Neural progenitor cell (in vitro differentiated cells): ENCODE measurements around the gene JADE2. TPM values are rescaled to one million over a fixed set of nuclear protein-coding genes. Genes with fewer than 3 reads are reported as not detected.

Source experiments
- DNase-seq: peaks from one replicate; pipeline ENCODE4 v3.0.0-alpha.2; 2016; ENCODE audit warnings: low spot score
- H2AFZ ChIP-seq: fragments of 200-600 bp; sonication (generic); replicated peaks from 2 replicates; pipeline ENCODE4 v1.6.1; 2016; ENCODE audit warnings: antibody characterized with exemption
- H3F3A ChIP-seq: fragments of 200-600 bp; sonication (generic); 2 replicates; pipeline ENCODE4 v1.6.1; 2016; ENCODE audit warnings: antibody characterized with exemption, low read depth
- H3K27ac ChIP-seq: fragments of 200-600 bp; sonication (generic); 2 replicates; pipeline ENCODE4 v1.5.1; 2016; ENCODE audit warnings: mild to moderate bottlenecking
- H3K27me3 ChIP-seq: fragments of 200-600 bp; sonication (generic); 2 replicates; pipeline ENCODE4 v1.6.1; 2016; ENCODE audit warnings: mild to moderate bottlenecking, moderate library complexity
- H3K36me3 ChIP-seq: fragments of 200-600 bp; sonication (generic); 2 replicates; pipeline ENCODE4 v1.5.1; 2016
- H3K4me1 ChIP-seq: fragments of 200-600 bp; sonication (generic); 2 replicates; pipeline ENCODE4 v1.6.1; 2016; ENCODE audit warnings: mixed run types
- H3K4me2 ChIP-seq: fragments of 200-600 bp; sonication (generic); 2 replicates; pipeline ENCODE4 v1.6.1; 2016
- H3K4me3 ChIP-seq: fragments of 200-600 bp; sonication (generic); 2 replicates; pipeline ENCODE4 v1.5.1; 2016
- H3K79me2 ChIP-seq: fragments of 200-600 bp; sonication (generic); 2 replicates; pipeline ENCODE4 v1.6.1; 2016; ENCODE audit warnings: low read depth
- H3K9ac ChIP-seq: fragments of 200-600 bp; sonication (generic); 2 replicates; pipeline ENCODE4 v1.6.1; 2016
- H3K9me3 ChIP-seq: fragments of 200-600 bp; sonication (generic); 2 replicates; pipeline ENCODE4 v1.5.1; 2016; ENCODE audit warnings: low read depth
- H4K20me1 ChIP-seq: fragments of 200-600 bp; sonication (generic); 2 replicates; pipeline ENCODE4 v1.6.1; 2016; ENCODE audit warnings: low read depth
- H3K27ac Mint-ChIP-seq: 3 replicates; pipeline ENCODE4 v1.8.0; 2021; ENCODE audit warnings: mixed read lengths
- H3K27me3 Mint-ChIP-seq: 2 replicates; pipeline ENCODE4 v1.8.0; 2022; ENCODE audit warnings: low read depth, mild to moderate bottlenecking, inconsistent platforms, moderate library complexity, mixed read lengths; ENCODE audit not compliant: insufficient read depth
- H3K36me3 Mint-ChIP-seq: 3 replicates; pipeline ENCODE4 v1.8.0; 2021; ENCODE audit warnings: mixed read lengths
- H3K4me1 Mint-ChIP-seq: 3 replicates; pipeline ENCODE4 v1.8.0; 2021; ENCODE audit warnings: mixed read lengths
- H3K4me3 Mint-ChIP-seq: 3 replicates; pipeline ENCODE4 v1.8.0; 2021; ENCODE audit warnings: mild to moderate bottlenecking, moderate library complexity, mixed read lengths
- H3K9me3 Mint-ChIP-seq: 3 replicates; pipeline ENCODE4 v1.8.0; 2020; ENCODE audit warnings: mixed read lengths
- CTCF ChIP-seq: fragments of 200-600 bp; sonication (generic); IDR thresholded peaks from 2 replicates; pipeline ENCODE4 v1.5.1; 2017; ENCODE audit warnings: antibody characterized with exemption, mild to moderate bottlenecking
- EZH2 ChIP-seq: fragments of 200-600 bp; sonication (generic); IDR thresholded peaks from 2 replicates; pipeline ENCODE4 v1.6.1; 2017; ENCODE audit warnings: antibody characterized with exemption, mild to moderate bottlenecking, moderate library complexity
- EZH2phosphoT487 ChIP-seq: fragments of 200-600 bp; sonication (generic); IDR thresholded peaks from 2 replicates; pipeline ENCODE4 v1.6.1; 2017; ENCODE audit warnings: antibody characterized with exemption
- total RNA-seq: library from RNA; depleted of rRNA; stranded (reverse); fragments of >200 nt; gene quantifications from 2 replicates; pipeline ENCODE4 v1.2.3, GENCODE V29; 2015; ENCODE audit warnings: low replicate concordance

Gene JADE2
- total RNA-seq, 1 donor from 2014 or later: 1.7 TPM

DNA sequence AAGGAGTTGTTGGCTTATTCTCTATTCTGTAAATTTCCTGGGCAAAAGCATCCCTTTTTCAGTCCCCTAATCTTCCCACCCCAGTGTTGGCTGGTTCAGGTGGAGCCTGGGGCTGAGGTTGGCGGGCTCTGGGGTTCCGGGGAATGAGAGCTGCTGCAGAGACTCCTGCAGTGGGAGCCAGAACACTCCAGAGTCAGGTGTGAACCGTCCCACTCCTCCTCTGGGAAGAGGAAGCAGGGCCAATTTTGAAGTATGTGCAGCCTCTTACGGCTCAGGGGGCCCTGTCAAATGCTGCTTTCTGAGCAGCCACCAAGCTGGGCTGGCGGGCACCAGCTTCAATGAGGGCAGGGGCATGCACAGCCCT, 42.8 kb downstream of the JADE2 start:
- H3K36me3 ChIP-seq: no peaks in the 10 kb centered on the region
- no peak overlapping the region for H3K4me3 ChIP-seq
- no peaks in the 10 kb centered on the region for H3K27me3 ChIP-seq
- Mint-ChIP-seq H3K36me3 (no peaks in the 10 kb centered on the region), H3K27me3 (peaks cover 8% of the 10 kb centered on the region), H3K9me3 (peaks cover 2% of the 10 kb centered on the region), H3K4me3 (no peak overlapping the region), H3K27ac (no peak overlapping the region), H3K4me1 (peaks cover 30% of the 10 kb centered on the region)
- no peaks in the 10 kb centered on the region for H4K20me1 ChIP-seq
- no peaks in the 10 kb centered on the region for H3K79me2 ChIP-seq
- H3K9me3 ChIP-seq: no peaks in the 10 kb centered on the region
- no peak overlapping the region for H3K4me2 ChIP-seq
- H3K4me1 ChIP-seq: peaks cover 10% of the 10 kb centered on the region
- no peak overlapping the region for H3K9ac ChIP-seq
- H2AFZ ChIP-seq: no peak overlapping the region
- H3K27ac ChIP-seq: no peak overlapping the region
- TF ChIP-seq EZH2 (no peak), CTCF (no peak), EZH2phosphoT487 (no peak)
- no peak for DNase-seq
- peaks cover 10% of the 10 kb centered on the region for H3F3A ChIP-seq

DNA sequence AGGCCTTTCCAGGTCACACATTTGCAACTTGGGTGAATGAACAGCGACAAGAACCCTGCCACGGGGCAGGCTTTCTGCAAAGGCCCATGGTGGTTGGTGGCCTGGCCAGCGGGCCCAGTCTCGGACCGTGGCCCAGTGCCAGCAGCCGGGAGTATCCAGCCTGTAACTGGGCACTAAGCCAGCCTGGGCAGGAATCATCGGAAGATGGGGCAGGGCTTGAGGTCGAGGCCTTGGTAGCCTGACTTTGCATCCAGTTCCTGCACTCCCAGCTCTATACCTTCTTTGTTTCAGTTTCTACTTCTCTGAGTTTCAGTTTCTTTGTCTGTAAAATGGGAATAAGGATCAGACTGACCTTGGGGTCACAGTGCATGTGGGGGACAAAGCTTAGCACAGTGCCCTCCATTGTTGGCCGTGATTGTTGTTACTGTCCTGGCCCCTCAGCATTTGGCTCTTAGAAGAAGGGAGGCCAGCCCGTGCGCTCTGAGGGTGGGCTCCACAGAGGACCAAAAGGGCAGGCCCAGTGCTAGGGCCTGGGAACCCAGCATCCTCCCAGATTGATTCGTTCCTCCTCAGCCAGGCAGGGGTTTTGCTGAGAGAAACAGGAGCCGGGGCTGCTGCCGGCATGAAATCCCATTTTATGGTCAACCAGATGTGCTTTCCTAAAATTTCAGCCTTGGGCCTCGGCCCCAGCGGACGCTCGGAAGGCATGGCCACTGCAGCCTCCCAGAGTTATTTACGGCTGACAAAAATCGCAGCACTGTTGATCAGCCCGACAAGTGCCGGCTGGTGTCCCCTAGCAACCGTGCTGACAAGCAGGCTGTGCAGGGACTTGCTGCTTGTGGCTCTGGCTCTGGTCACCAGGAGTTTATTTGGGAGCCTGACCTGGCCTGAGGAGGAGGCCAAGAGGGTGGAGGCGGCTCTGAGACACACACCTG, 43.6 kb downstream of the JADE2 start:
- Histone ChIP-seq H3K4me1 (peaks cover 10% of the 10 kb centered on the region), H3K9ac (no peak overlapping the region), H3K27ac (no peak overlapping the region), H2AFZ (no peak overlapping the region), H3K4me2 (peak overlapping the region; percentile 1), H3F3A (peaks cover 10% of the 10 kb centered on the region), H4K20me1 (no peaks in the 10 kb centered on the region), H3K9me3 (no peaks in the 10 kb centered on the region), H3K4me3 (no peak overlapping the region), H3K36me3 (no peaks in the 10 kb centered on the region), H3K27me3 (no peaks in the 10 kb centered on the region), H3K79me2 (no peaks in the 10 kb centered on the region)
- Mint-ChIP-seq H3K4me1 (peaks cover 30% of the 10 kb centered on the region), H3K27me3 (peaks cover 7% of the 10 kb centered on the region), H3K36me3 (no peaks in the 10 kb centered on the region), H3K4me3 (no peak overlapping the region), H3K27ac (peak overlapping the region; percentile 96), H3K9me3 (peaks cover 2% of the 10 kb centered on the region)
- peak; percentile 47 for DNase-seq
- no peak for TF ChIP-seq CTCF
- no peak for TF ChIP-seq EZH2phosphoT487
- TF ChIP-seq EZH2: no peak

DNA sequence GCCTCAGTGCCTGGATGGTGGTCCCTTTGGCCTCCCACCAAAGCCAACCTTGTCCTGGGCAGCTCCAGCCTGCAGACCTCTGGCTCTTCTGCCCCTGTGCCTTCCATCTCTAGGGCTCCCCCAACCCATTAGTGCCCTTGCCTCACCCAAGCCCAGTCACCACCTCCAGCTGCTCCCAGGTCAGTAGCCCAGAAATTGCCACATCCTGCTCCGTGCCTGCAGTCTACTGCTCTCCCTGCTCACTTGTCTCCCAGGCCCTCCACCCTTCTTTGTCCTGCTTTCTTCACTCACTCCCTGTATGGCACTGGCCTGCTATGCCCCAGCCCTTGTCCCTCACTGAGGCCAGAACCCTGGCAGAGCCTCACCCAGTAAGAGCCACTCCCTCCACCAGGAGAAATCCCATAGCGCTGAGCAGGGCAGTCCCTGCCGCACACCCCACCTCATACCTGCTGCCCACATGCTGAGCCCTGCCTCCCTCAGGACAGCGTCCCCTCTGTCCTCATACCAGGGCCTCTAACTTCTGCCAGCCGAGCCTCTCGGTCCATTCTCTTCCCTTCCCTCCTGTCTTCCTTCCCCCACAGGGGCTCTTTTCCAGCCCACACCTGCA, 44.4 kb downstream of the JADE2 start:
- no peak overlapping the region for H3K27ac ChIP-seq
- H3K27ac Mint-ChIP-seq: peak overlapping the region; percentile 96

More for the DNA sequence above, 44.4 kb downstream of the JADE2 start:
- H3K4me2 ChIP-seq: no peak overlapping the region
- H3K4me1 ChIP-seq: peaks cover 10% of the 10 kb centered on the region
- H3K9me3 ChIP-seq: no peaks in the 10 kb centered on the region
- Mint-ChIP-seq H3K36me3 (no peaks in the 10 kb centered on the region), H3K9me3 (peaks cover 2% of the 10 kb centered on the region), H3K4me1 (peaks cover 30% of the 10 kb centered on the region), H3K4me3 (peak overlapping the region; percentile 11), H3K27me3 (peaks cover 4% of the 10 kb centered on the region)
- TF ChIP-seq CTCF (no peak), EZH2phosphoT487 (no peak), EZH2 (no peak)
- no peak overlapping the region for H3K9ac ChIP-seq
- H3K79me2 ChIP-seq: no peaks in the 10 kb centered on the region
- no peak overlapping the region for H2AFZ ChIP-seq
- peaks cover 10% of the 10 kb centered on the region for H3F3A ChIP-seq
- H3K27me3 ChIP-seq: no peaks in the 10 kb centered on the region
- no peak for DNase-seq
- no peaks in the 10 kb centered on the region for H3K36me3 ChIP-seq
- no peaks in the 10 kb centered on the region for H4K20me1 ChIP-seq
- H3K4me3 ChIP-seq: no peak overlapping the region
